Omental fat pad (tissue), 4 donors: ENCODE measurements around the gene CTTNBP2. TPM values are rescaled to one million over a fixed set of nuclear protein-coding genes. Genes with fewer than 3 reads are reported as not detected.

Experiments used
- ATAC-seq: fragments of 150-250 bp; one replicate; pipeline ENCODE4 v1.9.1; 2016; ENCODE audit warnings: mild to moderate bottlenecking, moderate library complexity; ENCODE audit not compliant: low FRiP score
- DNase-seq: peaks from one replicate; pipeline ENCODE4 v3.0.0-alpha.2; 2019; ENCODE audit warnings: low spot score
- CTCF ChIP-seq, 3 donors: fragments of 450-650 bp; IDR thresholded peaks; one replicate each; pipeline ENCODE4 v1.5.1; 2016 to 2017; ENCODE audit warnings: antibody characterized with exemption in 3 of 3, mild to moderate bottlenecking in 3 of 3, moderate library complexity in 2 of 3
- total RNA-seq, 4 donors: library from RNA; depleted of rRNA; stranded (reverse); fragments of >200 nt; gene quantifications; one replicate each; pipeline ENCODE4 v1.1.0, GENCODE V29; 2016

The CTTNBP2 gene
- total RNA-seq, 4 donors from 2014 or later, result 4.7 to 15.1 (median 13.0) TPM

- no peak for TF ChIP-seq CTCF (IDR thresholded peaks at IDR 0.05)
- ATAC-seq, result no peak
- no peak for DNase-seq
Observed at GRCh38 chr7:117888627-117889026, 15.4 kb upstream of the CTTNBP2 start.

DNA sequence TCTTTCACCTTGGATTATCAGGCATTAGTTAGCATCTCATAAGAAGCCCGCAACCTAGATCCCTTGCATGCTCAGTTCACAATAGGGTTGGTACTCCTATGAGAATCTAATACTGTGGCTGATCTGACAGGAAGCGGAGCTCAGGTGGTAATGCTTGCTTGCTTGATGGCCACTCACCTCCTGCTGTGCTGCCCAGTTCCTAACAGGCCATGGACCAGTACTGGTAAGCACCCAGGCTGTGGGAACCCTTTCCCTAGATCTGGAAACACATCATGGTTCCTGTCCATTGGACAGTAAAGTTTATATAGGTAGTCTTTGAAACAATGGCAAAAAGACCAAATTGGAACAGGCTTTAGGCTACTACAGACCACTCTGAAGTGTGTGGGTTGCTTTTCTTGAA, 9.4 kb upstream of the CTTNBP2 start:
- DNase-seq, result no peak
- ATAC-seq, result no peak
- TF ChIP-seq CTCF (IDR thresholded peaks at IDR 0.05), result no peak

DNA sequence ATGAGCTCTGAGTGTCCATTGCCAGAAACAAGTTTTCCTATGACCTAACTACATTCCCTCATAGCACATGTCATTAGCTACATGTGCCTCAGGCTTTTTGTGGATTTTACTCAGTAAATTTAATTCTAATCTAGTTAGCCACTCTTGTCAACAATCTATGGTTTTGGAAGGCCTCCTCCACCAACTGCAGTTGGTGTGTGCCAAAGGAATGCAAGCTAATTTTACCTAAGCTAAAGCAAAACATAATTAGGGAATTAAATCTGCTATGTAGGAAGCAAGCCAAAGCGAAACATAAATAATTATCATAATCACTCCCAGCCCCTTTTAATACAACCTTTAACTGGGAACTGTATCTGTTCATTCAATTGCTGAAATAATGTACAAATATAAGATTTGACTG, 3.5 kb upstream of the CTTNBP2 start:
- no peak for ATAC-seq
- TF ChIP-seq CTCF (IDR thresholded peaks at IDR 0.05), result no peak
- no peak for DNase-seq

DNA sequence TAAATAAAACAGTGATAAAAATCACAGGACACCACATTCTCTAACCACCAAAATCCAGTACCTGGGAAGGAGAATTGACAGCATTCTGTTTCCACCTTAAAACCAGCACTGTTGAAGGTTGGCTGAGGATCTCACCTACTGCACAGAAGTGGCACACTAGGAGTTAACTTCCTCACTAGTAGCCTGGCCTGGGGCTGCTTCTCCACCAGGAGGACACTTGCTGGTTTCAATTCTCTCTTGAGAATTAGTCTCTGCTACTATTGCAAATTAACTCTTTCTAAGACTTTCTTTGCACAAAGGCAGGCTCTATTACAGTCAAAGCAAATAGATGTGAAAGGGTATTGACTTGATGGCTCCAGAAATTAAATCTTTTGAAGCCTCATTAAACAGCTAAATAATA, 2.3 kb upstream of the CTTNBP2 start:
- no peak for DNase-seq
- ATAC-seq, result no peak
- TF ChIP-seq CTCF (IDR thresholded peaks at IDR 0.05), result no peak

- no peak for ATAC-seq
- DNase-seq, result no peak
- TF ChIP-seq CTCF (IDR thresholded peaks at IDR 0.05), result no peak
Observed at GRCh38 chr7:117874191-117874700, 1.0 kb upstream of the CTTNBP2 start.

- no peak for DNase-seq
- no peak for TF ChIP-seq CTCF (IDR thresholded peaks at IDR 0.05)
Observed at GRCh38 chr7:117872561-117873309, 506 bp downstream of the CTTNBP2 start.

More at GRCh38 chr7:117872561-117873309, 506 bp downstream of the CTTNBP2 start:
- peak; percentile 55 for ATAC-seq
